HCT116 (cell line): ENCODE results near the gene MEGF10. TPM values are rescaled to one million over a fixed set of nuclear protein-coding genes. Genes with fewer than 3 reads are reported as not detected.

Experiments
- ATAC-seq: fragments of 200-7000 bp; cut with Tn5 transposase; 2 replicates; pipeline ENCODE4 v1.9.1; 2020; ENCODE audit warnings: mild to moderate bottlenecking, moderate library complexity
- BruUV-seq: library from RNA; stranded (reverse); fragments of 400-500 nt; replicated peaks from 2 replicates; lab custom pipeline; 2021; lab: Mats Ljungman, UMichigan
- CTCF ChIA-PET: fragments of 300-600 bp; sonication (Branson Sonifier 250); formaldehyde crosslinking; loops from one replicate; lab custom pipeline; 2021; ENCODE audit warnings: antibody characterized with exemption; lab: Charles Lee
- POLR2A ChIA-PET: fragments of 300-600, 350-600 bp; sonication (Branson Sonifier 250); formaldehyde crosslinking; loops from one replicate; lab custom pipeline; 2021; ENCODE audit warnings: antibody characterized with exemption; lab: Charles Lee
- RAD21 ChIA-PET, 2 experiments: fragments of 300-600 bp; sonication (Branson Sonifier 250); formaldehyde crosslinking; loops; one replicate each; lab custom pipeline; 2023; ENCODE audit warnings: low total read pairs in 2 of 2; ENCODE audit not compliant: uncharacterized antibody in 2 of 2, unreplicated experiment in 2 of 2, low non-redundant PET in 1 of 2; lab: Charles Lee
- DNase-seq: peaks from one replicate; pipeline ENCODE4 v3.0.0-alpha.2; 2010; ENCODE audit warnings: low read depth, low spot score
- H2AFZ ChIP-seq: fragments of 200-600 bp; shearing (Covaris generic), sonication (generic); 2 replicates; pipeline ENCODE4 v1.6.1; 2017; ENCODE audit warnings: low read depth, mixed run types, mixed read lengths, antibody characterized with exemption, low read length; ENCODE audit not compliant: poor library complexity, severe bottlenecking
- H3K27ac ChIP-seq: 2 replicates; pipeline ENCODE4 v1.5.1; 2012; ENCODE audit warnings: low read depth, low read length
- H3K27me3 ChIP-seq: fragments of 200-600 bp; sonication (generic); 2 replicates; pipeline ENCODE4 v1.6.1; 2016; ENCODE audit warnings: mixed run types, low read length, mixed read lengths; ENCODE audit not compliant: insufficient read depth
- H3K36me3 ChIP-seq, 2 experiments: fragments of 200-500 bp in 1 of 2; fragments of 200-600 bp in 1 of 2; sonication (Bioruptor generic) in 1 of 2; sonication (generic) in 1 of 2; 2 replicates each; pipeline versions ENCODE4 v1.5.1 to v1.6.1; 2014 to 2016; ENCODE audit warnings: low read length in 2 of 2, inconsistent platforms in 1 of 2, mixed read lengths in 1 of 2, mixed run types in 1 of 2; ENCODE audit not compliant: insufficient read depth in 2 of 2, control insufficient read depth in 1 of 2
- H3K4me1 ChIP-seq, 2 experiments: fragments of 200-600 bp in 1 of 2; sonication (generic) in 1 of 2; 2 replicates each; pipeline versions ENCODE4 v1.5.1 to v1.6.1; 2012 to 2017; ENCODE audit warnings: low read length in 2 of 2, inconsistent platforms in 1 of 2, mild to moderate bottlenecking in 1 of 2, mixed read lengths in 1 of 2, mixed run types in 1 of 2, moderate library complexity in 1 of 2; ENCODE audit not compliant: insufficient read depth in 2 of 2, control insufficient read depth in 1 of 2
- H3K4me2 ChIP-seq: fragments of 200-600 bp; sonication (generic); 2 replicates; pipeline ENCODE4 v1.6.1; 2017; ENCODE audit warnings: mixed run types, low read length, mixed read lengths
- H3K4me3 ChIP-seq, 2 experiments: fragments of 200-600 bp in 1 of 2; sonication (generic) in 1 of 2; replicated peaks in 1 of 2; 2 replicates each; pipeline ENCODE4 v1.5.1; 2011 to 2016; ENCODE audit warnings: low read length in 2 of 2, control low read depth in 1 of 2, low read depth in 1 of 2, mild to moderate bottlenecking in 1 of 2, mixed read lengths in 1 of 2, mixed run types in 1 of 2
- H3K79me2 ChIP-seq: fragments of 200-600 bp; sonication (generic); 2 replicates; pipeline ENCODE4 v1.6.1; 2017; ENCODE audit warnings: mild to moderate bottlenecking, mixed run types, low read length, moderate library complexity, mixed read lengths; ENCODE audit not compliant: insufficient read depth
- H3K9ac ChIP-seq: fragments of 200-600 bp; sonication (generic); 2 replicates; pipeline ENCODE4 v1.6.1; 2016; ENCODE audit warnings: low read length, mixed read lengths
- H3K9me2 ChIP-seq: fragments of 200-600 bp; sonication (generic), shearing (Covaris generic); 2 replicates; pipeline ENCODE4 v1.6.1; 2017; ENCODE audit warnings: mixed run types, mild to moderate bottlenecking, moderate library complexity; ENCODE audit not compliant: insufficient read depth
- H3K9me3 ChIP-seq, 2 experiments: fragments of 200-500 bp in 1 of 2; fragments of 200-600 bp in 1 of 2; sonication (Bioruptor generic) in 1 of 2; sonication (generic) in 1 of 2; 2 replicates each; pipeline ENCODE4 v1.6.1; 2014 to 2017; ENCODE audit warnings: low read length in 2 of 2, mixed read lengths in 2 of 2, inconsistent platforms in 1 of 2, low read depth in 1 of 2, mild to moderate bottlenecking in 1 of 2, mixed run types in 1 of 2, moderate library complexity in 1 of 2; ENCODE audit not compliant: control insufficient read depth in 1 of 2, insufficient read depth in 1 of 2
- H4K20me1 ChIP-seq: fragments of 200-600 bp; sonication (generic), shearing (Covaris generic); 2 replicates; pipeline ENCODE4 v1.6.1; 2017; ENCODE audit warnings: mixed run types, mild to moderate bottlenecking, moderate library complexity; ENCODE audit not compliant: insufficient read depth
- ATF3 ChIP-seq: IDR thresholded peaks from 2 replicates; pipeline ENCODE4 v1.6.1; 2012
- CBX3 ChIP-seq: IDR thresholded peaks from 2 replicates; pipeline ENCODE4 v1.6.1; 2012; ENCODE audit warnings: low read depth
- CEBPB ChIP-seq: IDR thresholded peaks from 2 replicates; pipeline ENCODE4 v1.6.1; 2012; ENCODE audit warnings: low read depth
- EGR1 ChIP-seq: IDR thresholded peaks from 2 replicates; pipeline ENCODE4 v1.6.1; 2012; ENCODE audit warnings: low read depth
- EZH2 ChIP-seq: fragments of 200-600 bp; sonication (generic); IDR thresholded peaks from 2 replicates; pipeline ENCODE4 v1.6.1; 2017; ENCODE audit warnings: antibody characterized with exemption, mixed run types
- EZH2phosphoT487 ChIP-seq: fragments of 200-600 bp; IDR thresholded peaks from 2 replicates; pipeline ENCODE4 v1.6.1; 2018; ENCODE audit warnings: antibody characterized with exemption, borderline replicate concordance
- FOSL1 ChIP-seq: IDR thresholded peaks from 2 replicates; pipeline ENCODE4 v1.6.1; 2012; ENCODE audit warnings: low read depth
- JUND ChIP-seq: IDR thresholded peaks from 2 replicates; pipeline ENCODE4 v1.6.1; 2012
- POLR2A ChIP-seq: IDR thresholded peaks from 2 replicates; pipeline ENCODE4 v1.7.0; 2011; ENCODE audit warnings: borderline replicate concordance; ENCODE audit not compliant: insufficient read depth, insufficient read length; ENCODE audit errors: extremely low read depth
- POLR2AphosphoS5 ChIP-seq: IDR thresholded peaks from 2 replicates; pipeline ENCODE4 v1.6.1; 2011; ENCODE audit warnings: mild to moderate bottlenecking, low read depth, low read length, moderate library complexity
- RAD21 ChIP-seq: IDR thresholded peaks from 2 replicates; pipeline ENCODE4 v1.6.1; 2012; ENCODE audit warnings: low read depth, mild to moderate bottlenecking
- SIN3A ChIP-seq: IDR thresholded peaks from 2 replicates; pipeline ENCODE4 v1.6.1; 2012; ENCODE audit warnings: low read depth
- SP1 ChIP-seq: IDR thresholded peaks from 2 replicates; pipeline ENCODE4 v1.6.1; 2012; ENCODE audit warnings: low read depth
- SRF ChIP-seq: IDR thresholded peaks from 2 replicates; pipeline ENCODE4 v1.6.1; 2012; ENCODE audit warnings: low read depth
- ZBTB33 ChIP-seq: IDR thresholded peaks from 2 replicates; pipeline ENCODE4 v1.6.1; 2011; ENCODE audit warnings: mild to moderate bottlenecking, low read length, moderate library complexity; ENCODE audit not compliant: insufficient replicate concordance; ENCODE audit errors: extremely low read depth
- ZFX ChIP-seq: fragments of 450-650 bp; IDR thresholded peaks from 2 replicates; pipeline ENCODE4 v1.6.1; 2017
- ZNF274 ChIP-seq: fragments of 200-500 bp; sonication (Bioruptor generic); IDR thresholded peaks from 2 replicates; pipeline ENCODE4 v1.6.1; 2014; ENCODE audit warnings: mild to moderate bottlenecking, low read depth, low read length, inconsistent platforms
- intact Hi-C: fragments of 100-400 bp; cut with micrococcal nuclease; formaldehyde crosslinking; loops from 2 replicates; pipeline ENCODE4 v1.10.0; 2022
- total RNA-seq: library from RNA; stranded (reverse); gene quantifications from one replicate; pipeline ENCODE4 v1.2.1, GENCODE V29; 2021; ENCODE audit not compliant: unreplicated experiment
- TF ChIP-seq, protein P1 (sequence below): IDR thresholded peaks from 2 replicates; pipeline ENCODE4 v1.6.1; 2012
- TF ChIP-seq, protein P2 (sequence below): IDR thresholded peaks from 2 replicates; pipeline ENCODE4 v1.6.1; 2012; ENCODE audit warnings: low read depth
- TF ChIP-seq, protein P3 (sequence below), 3 experiments: fragments of 200-600 bp in 1 of 3; sonication (generic) in 1 of 3; IDR thresholded peaks in 2 of 3; conservative IDR thresholded peaks in 1 of 3; 2 replicates each; pipeline ENCODE4 v1.5.1; 2012 to 2017; ENCODE audit warnings: low read depth in 2 of 3, low read length in 2 of 3, antibody characterized with exemption in 1 of 3, borderline replicate concordance in 1 of 3, control low read depth in 1 of 3, mild to moderate bottlenecking in 1 of 3, mixed read lengths in 1 of 3, mixed run types in 1 of 3, moderate library complexity in 1 of 3; ENCODE audit not compliant: insufficient read depth in 1 of 3

Gene MEGF10
- total RNA-seq, 1 experiment from 2014 or later: 0.02 TPM

DNA sequence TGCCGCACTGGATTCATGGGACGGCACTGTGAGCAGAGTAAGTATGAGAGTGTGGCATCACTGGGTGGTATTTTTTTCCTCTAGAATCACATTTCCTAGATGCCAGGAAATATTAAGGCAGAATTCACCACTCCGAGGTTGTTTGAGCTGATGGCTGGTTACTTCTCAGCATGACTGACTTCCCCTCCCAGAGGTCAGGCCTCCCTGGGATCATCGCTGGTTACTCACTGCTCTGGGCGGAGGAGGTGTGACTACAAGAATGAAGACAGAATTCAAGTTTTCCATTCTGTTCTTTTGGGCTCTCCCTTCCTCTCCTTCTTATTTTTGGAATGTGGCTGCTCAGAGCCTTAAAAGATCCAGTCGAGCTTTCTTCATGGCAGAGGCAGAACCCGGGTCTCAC lies 150.2 kb downstream of the MEGF10 start:
- POLR2A ChIA-PET: no interaction called here
- Histone ChIP-seq H3K9me2 (no peaks in the 10 kb centered on the region), H4K20me1 (no peaks in the 10 kb centered on the region), H3K9ac (no peak overlapping the region), H3K36me3 (no peaks in the 10 kb centered on the region), H3K4me1 (no peaks in the 10 kb centered on the region), H2AFZ (no peak overlapping the region), H3K27ac (no peak overlapping the region), H3K27me3 (no peaks in the 10 kb centered on the region), H3K4me2 (no peak overlapping the region), H3K4me3 (no peak overlapping the region), H3K79me2 (no peaks in the 10 kb centered on the region), H3K9me3 (no peaks in the 10 kb centered on the region)
- no peak for TF ChIP-seq EZH2
- TF ChIP-seq ZFX: no peak
- no peak for TF ChIP-seq EZH2phosphoT487
- no peak for TF ChIP-seq ATF3
- TF ChIP-seq FOSL1: no peak
- no peak for TF ChIP-seq CBX3
- TF ChIP-seq POLR2AphosphoS5: no peak
- TF ChIP-seq, protein P1, sequence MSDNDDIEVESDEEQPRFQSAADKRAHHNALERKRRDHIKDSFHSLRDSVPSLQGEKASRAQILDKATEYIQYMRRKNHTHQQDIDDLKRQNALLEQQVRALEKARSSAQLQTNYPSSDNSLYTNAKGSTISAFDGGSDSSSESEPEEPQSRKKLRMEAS: no peak
- TF ChIP-seq SRF: no peak
- TF ChIP-seq CEBPB: no peak
- no peak for TF ChIP-seq JUND
- TF ChIP-seq RAD21: no peak
- TF ChIP-seq ZNF274: no peak
- TF ChIP-seq SP1: no peak
- no peak for TF ChIP-seq ZBTB33
- no peak for TF ChIP-seq POLR2A
- TF ChIP-seq, protein P2, sequence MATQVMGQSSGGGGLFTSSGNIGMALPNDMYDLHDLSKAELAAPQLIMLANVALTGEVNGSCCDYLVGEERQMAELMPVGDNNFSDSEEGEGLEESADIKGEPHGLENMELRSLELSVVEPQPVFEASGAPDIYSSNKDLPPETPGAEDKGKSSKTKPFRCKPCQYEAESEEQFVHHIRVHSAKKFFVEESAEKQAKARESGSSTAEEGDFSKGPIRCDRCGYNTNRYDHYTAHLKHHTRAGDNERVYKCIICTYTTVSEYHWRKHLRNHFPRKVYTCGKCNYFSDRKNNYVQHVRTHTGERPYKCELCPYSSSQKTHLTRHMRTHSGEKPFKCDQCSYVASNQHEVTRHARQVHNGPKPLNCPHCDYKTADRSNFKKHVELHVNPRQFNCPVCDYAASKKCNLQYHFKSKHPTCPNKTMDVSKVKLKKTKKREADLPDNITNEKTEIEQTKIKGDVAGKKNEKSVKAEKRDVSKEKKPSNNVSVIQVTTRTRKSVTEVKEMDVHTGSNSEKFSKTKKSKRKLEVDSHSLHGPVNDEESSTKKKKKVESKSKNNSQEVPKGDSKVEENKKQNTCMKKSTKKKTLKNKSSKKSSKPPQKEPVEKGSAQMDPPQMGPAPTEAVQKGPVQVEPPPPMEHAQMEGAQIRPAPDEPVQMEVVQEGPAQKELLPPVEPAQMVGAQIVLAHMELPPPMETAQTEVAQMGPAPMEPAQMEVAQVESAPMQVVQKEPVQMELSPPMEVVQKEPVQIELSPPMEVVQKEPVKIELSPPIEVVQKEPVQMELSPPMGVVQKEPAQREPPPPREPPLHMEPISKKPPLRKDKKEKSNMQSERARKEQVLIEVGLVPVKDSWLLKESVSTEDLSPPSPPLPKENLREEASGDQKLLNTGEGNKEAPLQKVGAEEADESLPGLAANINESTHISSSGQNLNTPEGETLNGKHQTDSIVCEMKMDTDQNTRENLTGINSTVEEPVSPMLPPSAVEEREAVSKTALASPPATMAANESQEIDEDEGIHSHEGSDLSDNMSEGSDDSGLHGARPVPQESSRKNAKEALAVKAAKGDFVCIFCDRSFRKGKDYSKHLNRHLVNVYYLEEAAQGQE: no peak
- no peak for TF ChIP-seq EGR1
- TF ChIP-seq, protein P3, sequence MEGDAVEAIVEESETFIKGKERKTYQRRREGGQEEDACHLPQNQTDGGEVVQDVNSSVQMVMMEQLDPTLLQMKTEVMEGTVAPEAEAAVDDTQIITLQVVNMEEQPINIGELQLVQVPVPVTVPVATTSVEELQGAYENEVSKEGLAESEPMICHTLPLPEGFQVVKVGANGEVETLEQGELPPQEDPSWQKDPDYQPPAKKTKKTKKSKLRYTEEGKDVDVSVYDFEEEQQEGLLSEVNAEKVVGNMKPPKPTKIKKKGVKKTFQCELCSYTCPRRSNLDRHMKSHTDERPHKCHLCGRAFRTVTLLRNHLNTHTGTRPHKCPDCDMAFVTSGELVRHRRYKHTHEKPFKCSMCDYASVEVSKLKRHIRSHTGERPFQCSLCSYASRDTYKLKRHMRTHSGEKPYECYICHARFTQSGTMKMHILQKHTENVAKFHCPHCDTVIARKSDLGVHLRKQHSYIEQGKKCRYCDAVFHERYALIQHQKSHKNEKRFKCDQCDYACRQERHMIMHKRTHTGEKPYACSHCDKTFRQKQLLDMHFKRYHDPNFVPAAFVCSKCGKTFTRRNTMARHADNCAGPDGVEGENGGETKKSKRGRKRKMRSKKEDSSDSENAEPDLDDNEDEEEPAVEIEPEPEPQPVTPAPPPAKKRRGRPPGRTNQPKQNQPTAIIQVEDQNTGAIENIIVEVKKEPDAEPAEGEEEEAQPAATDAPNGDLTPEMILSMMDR (IDR thresholded peaks at IDR 0.05 in 2 of 3, conservative IDR thresholded peaks at IDR 0.05 in 1 of 3; ENCODE audit: borderline replicate concordance in 1 of 3, insufficient read depth in 1 of 3, low read depth in 2 of 3, low read length in 2 of 3): no peak
- no peak for TF ChIP-seq SIN3A
- no TSS peak for BruUV-seq
- RAD21 ChIA-PET: no interaction called here
- ATAC-seq: no peak
- intact Hi-C loops: loop anchor here (5.0 kb wide), 2 partner anchors 604 to 784 kb away; no protein-coding TSS in a partner anchor
- CTCF ChIA-PET: no interaction called here
- DNase-seq: no peak
